ENCODE data around the gene SLC45A1.

Gene SLC45A1

GRCh38 chr1:8352886-8353785 is 35.2 kb downstream of the SLC45A1 start:
- DNase-seq (ENCODE audit: low spot score), result no peak

DNA sequence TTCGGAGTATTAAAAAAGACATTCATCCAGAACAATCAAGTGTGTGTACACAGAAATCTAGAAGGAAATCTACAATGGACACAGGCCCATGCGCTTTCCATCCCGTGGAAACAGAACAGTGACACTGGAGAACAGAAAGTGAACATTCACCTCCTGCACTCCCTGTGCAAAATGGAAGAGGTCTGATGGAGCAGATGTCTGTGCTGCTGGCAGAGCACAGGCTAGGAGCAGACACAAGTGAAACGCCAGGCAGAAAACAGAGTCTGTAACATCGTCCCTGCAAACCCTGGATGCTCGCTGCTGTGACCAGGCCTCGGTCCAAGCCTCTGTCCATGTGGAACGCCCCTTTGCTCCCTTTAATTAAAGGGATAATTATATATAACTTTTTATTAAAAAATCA is 36.1 kb downstream of the SLC45A1 start:
- DNase-seq (ENCODE audit: low spot score), result no peak

DNA sequence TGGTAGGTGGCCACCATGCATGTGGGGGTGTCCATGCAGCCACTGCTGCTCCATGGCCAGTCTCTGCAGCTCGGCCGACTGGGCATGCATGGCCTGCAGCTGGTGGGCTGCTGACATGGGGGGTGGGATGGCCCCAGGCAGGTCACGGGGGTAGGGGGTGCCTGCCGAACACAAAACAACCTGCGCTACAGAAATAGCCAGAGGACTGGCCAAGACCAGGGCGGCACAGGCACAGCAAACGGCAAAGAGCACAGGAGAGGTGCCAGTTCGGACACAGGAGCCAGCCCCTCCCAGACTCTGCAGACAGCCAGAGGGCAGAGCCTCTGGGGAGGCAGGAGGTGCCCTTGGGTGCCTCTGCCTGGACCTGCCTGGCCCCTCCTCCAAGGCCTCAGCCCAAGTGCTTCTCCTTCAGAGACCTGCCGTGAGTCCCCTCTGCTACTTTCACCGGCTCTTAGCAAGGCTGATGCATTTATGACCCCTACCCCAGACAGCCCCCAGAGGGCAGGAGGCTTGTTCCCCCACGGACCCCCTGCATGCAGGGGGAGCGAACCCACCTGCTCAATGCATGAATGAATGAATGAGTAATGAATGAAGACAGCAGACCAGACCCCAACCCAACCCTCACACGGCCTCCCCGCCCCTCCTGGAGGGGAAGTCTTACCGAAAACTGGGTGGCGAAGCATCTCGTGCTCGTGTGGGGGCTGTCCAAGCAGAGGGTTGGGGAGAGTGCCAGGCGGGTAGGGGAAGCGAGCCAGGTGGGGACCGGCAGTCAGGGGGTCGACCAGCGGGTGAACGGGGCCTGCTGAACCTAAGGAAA is 37.7 kb downstream of the SLC45A1 start:
- DNase-seq (ENCODE audit: low spot score), result no peak

GRCh38 chr1:8356256-8357209 is 38.6 kb downstream of the SLC45A1 start:
- DNase-seq (ENCODE audit: low spot score), result no peak

DNA sequence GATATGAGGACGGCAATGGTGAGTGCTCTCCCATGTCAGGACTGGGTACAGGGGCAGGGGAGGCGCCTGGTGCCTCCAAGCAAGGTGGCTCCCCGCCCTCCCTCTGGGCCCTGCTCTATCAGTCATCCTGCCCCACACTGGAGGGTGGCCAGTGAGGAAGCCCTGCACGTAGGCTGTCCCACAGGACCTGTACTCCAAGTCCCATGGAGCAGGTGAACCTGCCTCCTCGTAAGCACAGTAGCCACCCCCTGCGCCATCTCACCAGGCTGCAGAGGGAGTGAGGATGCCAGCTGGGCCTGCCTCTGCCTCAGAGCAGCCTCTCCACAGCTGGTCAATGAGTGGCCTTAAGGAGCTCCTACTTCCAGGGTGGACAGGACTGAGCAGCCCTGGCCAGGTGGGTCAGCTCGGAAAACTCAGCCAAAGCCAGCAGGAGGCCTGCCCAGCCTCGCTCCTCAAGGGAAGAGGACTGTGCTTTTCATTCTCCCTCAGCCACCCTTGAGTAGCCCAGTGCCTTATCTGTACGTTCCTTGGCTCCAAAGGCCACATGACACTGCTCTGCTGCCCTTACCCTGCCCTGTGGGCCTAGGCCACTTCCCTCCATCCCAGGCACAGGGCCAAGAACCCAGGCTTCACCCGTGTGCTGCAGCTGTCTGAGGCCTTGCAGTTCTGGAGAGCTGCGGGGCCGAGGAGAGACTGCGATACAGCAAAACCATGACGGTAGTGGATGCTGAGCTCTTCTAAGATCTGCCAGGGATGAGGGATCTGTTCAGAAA is 39.6 kb downstream of the SLC45A1 start:
- no peak for DNase-seq (ENCODE audit: low spot score)

DNA sequence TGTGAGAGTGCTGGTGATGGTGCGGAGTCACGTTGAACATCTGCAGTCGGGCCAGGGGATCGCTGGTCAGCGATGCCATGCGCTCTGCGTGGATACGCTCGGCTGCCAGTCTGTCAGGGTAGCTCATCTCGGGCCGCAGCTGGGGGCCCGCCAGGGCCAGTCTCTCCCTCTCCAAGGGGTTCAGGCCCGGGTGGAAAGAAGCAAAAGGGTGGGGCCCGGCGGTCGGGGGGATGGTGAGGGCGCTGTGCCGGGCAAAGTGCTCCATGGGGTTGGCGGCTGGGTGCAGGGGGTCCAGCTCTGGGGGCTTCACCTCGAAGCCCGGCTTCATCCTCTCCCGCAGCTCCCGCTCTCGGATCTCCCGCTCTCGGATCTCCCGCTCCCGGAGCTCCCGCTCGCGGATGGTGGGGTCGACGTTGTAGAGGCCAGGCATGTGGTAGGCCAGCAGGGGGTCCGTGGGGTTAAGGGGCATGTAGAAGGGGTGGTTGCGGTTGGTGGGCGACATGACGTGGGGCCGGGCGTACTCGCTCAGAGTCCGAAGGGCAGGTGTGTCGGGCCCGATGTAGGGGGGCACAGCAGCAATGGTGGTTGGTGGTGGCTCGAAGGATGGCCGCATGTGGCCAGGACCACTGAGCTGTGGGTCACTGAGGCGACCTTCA is 40.5 kb downstream of the SLC45A1 start:
- no peak for DNase-seq (ENCODE audit: low spot score)

- DNase-seq (ENCODE audit: low spot score), result no peak
Measured at GRCh38 chr1:8358897-8359616, 41.1 kb downstream of the SLC45A1 start.

GRCh38 chr1:8359617-8360481 is 41.9 kb downstream of the SLC45A1 start:
- no peak for DNase-seq (ENCODE audit: low spot score)

GRCh38 chr1:8360493-8361197 is 42.7 kb downstream of the SLC45A1 start:
- DNase-seq (ENCODE audit: low spot score), result no peak

- DNase-seq (ENCODE audit: low spot score), result no peak
Measured at GRCh38 chr1:8361198-8361849, 43.4 kb downstream of the SLC45A1 start.

GRCh38 chr1:8362701-8363101 is 44.8 kb downstream of the SLC45A1 start:
- no peak for DNase-seq (ENCODE audit: low spot score)

DNA sequence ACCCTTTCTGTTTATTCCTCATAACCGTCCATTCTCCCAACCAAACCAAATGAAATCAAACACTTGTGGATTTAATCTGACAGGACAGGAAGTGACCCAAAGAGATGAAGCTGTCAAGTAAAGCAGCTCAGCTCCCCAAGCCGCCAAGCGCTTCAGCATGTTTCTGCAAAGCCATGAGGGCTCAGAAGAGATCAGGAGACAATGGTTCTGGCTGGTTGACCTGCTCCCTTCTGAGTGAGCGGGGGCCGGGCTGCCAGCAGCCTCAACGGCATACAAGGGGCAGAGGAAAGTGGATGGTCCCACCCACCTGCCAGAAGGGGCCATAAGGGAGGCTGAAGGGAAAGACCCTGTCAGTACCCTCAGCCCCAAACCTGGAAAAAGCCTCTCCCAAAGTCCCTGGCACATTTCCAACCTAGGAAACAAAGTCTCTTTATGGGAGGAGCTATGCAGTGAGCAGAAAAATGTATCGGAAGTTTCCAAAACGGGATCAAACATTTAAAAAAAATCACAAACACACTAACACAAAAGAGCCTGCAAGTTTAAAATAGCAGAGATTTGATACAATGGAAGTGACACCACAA is 45.4 kb downstream of the SLC45A1 start:
- DNase-seq (ENCODE audit: low spot score), result no peak

GRCh38 chr1:8363767-8364301 is 45.9 kb downstream of the SLC45A1 start:
- no peak for DNase-seq (ENCODE audit: low spot score)

GRCh38 chr1:8364528-8365442 is 46.9 kb downstream of the SLC45A1 start:
- no peak for DNase-seq (ENCODE audit: low spot score)

- no peak for DNase-seq (ENCODE audit: low spot score)
Measured at GRCh38 chr1:8365661-8366362, 47.9 kb downstream of the SLC45A1 start.
